ENCODE measurements around the gene PGM5. TPM values are rescaled to one million over a fixed set of nuclear protein-coding genes. Genes with fewer than 3 reads are reported as not detected.

The PGM5 gene
- total and polyA plus RNA-seq, 8 donors, result 12.7 to 61.3 (median 52.0) TPM

DNA sequence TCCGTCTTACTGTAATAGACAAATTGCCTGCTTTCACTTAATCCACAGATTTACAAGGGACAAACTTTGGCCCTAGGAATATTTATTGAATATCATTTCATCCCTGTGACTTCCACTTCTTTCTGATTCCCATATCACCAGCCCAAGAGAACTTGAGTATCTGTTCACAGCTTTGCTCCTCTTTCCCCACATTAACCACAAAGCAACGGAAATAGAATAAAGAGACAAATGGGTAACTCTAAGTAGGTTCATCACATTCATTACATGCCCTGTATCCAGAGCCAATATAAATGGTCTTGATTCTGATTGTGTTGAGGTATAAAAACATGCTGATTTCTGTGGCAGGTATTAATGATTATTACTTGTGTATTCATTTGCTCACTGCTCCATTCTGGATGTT, 142.4 kb downstream of the PGM5 start:
- no peaks in the 10 kb centered on the region for H3K9me3 ChIP-seq
- TF ChIP-seq, protein P1, sequence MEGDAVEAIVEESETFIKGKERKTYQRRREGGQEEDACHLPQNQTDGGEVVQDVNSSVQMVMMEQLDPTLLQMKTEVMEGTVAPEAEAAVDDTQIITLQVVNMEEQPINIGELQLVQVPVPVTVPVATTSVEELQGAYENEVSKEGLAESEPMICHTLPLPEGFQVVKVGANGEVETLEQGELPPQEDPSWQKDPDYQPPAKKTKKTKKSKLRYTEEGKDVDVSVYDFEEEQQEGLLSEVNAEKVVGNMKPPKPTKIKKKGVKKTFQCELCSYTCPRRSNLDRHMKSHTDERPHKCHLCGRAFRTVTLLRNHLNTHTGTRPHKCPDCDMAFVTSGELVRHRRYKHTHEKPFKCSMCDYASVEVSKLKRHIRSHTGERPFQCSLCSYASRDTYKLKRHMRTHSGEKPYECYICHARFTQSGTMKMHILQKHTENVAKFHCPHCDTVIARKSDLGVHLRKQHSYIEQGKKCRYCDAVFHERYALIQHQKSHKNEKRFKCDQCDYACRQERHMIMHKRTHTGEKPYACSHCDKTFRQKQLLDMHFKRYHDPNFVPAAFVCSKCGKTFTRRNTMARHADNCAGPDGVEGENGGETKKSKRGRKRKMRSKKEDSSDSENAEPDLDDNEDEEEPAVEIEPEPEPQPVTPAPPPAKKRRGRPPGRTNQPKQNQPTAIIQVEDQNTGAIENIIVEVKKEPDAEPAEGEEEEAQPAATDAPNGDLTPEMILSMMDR (IDR thresholded peaks at IDR 0.05), result no peak
- H3K4me3 ChIP-seq, result no peak overlapping the region
- H3K36me3 ChIP-seq, result no peaks in the 10 kb centered on the region
- no peaks in the 10 kb centered on the region for H3K4me1 ChIP-seq
- ATAC-seq (no peak), DNase-seq (no peak)
- H3K27me3 ChIP-seq, result no peaks in the 10 kb centered on the region
- intact Hi-C loops (cut with DNase I), result no loop called here
- H3K27ac ChIP-seq, result no peak overlapping the region

DNA sequence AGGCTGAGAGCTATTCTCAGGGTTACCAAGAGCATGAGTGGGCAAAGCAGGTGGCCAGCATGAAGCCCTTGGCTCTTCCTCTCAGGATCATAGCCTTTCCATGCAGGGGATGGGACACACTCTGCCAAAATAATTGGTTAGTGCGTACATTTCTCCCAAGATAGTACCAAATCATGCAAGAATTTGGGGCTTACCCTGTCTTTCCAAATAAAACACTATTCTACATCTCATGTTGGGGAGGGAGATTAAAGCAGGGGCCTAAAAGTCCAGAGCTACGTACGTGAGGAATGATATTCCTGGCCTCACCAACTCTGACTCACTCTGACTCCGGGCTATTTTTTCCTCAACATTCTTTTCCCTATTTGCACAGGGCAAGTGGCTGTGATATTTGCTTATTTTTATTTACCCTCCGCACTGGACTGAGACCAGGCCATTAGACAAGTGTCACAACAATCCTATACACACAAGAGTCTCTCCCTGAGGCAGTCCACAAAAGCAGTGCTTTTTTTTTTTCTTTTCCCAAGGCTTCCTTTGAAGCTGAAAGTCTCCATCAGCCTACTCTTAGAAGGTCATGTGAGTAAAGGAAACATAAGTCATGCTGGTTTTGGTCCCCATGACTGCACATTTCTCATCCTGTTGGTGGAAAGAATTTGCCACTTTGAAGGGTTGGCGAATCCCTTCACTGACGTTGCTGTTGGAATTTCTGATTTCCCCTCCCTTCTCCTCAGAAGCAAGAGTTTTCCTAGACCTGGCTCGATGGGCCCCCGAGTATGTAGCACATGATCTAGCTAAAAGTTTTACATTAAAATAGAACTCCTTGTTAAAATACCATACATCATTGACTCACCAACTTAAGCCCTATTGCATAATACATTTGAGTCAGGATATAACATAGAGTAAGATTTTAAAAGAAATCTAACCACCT, 144.3 kb downstream of the PGM5 start:
- Histone ChIP-seq H3K27me3 (no peaks in the 10 kb centered on the region), H3K4me3 (no peak overlapping the region), H3K36me3 (no peaks in the 10 kb centered on the region), H3K9me3 (no peaks in the 10 kb centered on the region), H3K27ac (peak overlapping the region in 1 of 2 donors; percentile 57), H3K4me1 (peaks cover 0 to 2% of the 10 kb centered on the region in 2 donors)
- no peak for DNase-seq
- ATAC-seq, result peak; percentile 91
- intact Hi-C loops (cut with DNase I), result no loop called here
- TF ChIP-seq, protein P1 (IDR thresholded peaks at IDR 0.05), result no peak

DNA sequence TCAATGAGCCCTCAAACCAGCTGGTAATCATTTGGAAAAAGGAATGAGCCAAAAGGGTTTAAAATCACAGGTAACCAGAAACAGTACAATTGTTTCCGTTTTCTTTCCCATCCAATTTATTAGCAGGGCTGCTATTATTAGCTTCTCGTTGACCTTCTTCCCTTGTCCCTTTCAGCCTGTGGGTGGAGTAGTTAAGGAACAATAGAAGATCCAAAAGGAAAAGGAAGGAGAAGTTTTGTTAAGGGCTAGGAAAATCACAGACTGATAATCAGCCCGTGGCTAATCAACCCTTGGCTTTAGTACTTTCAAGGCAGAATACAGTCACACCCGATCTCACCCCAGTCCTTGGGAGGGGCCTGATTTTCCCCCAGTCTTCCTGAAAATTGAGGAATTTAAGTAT, 145.9 kb downstream of the PGM5 start:
- ATAC-seq, result no peak
- no peak overlapping the region for H3K27ac ChIP-seq
- H3K4me3 ChIP-seq, result no peak overlapping the region
- no peaks in the 10 kb centered on the region for H3K9me3 ChIP-seq
- TF ChIP-seq, protein P1 (IDR thresholded peaks at IDR 0.05), result no peak
- no peaks in the 10 kb centered on the region for H3K27me3 ChIP-seq
- intact Hi-C loops (cut with DNase I), result no loop called here
- no peak for DNase-seq
- H3K4me1 ChIP-seq, result peaks cover 0 to 18% of the 10 kb centered on the region in 2 donors
- no peaks in the 10 kb centered on the region for H3K36me3 ChIP-seq

DNA sequence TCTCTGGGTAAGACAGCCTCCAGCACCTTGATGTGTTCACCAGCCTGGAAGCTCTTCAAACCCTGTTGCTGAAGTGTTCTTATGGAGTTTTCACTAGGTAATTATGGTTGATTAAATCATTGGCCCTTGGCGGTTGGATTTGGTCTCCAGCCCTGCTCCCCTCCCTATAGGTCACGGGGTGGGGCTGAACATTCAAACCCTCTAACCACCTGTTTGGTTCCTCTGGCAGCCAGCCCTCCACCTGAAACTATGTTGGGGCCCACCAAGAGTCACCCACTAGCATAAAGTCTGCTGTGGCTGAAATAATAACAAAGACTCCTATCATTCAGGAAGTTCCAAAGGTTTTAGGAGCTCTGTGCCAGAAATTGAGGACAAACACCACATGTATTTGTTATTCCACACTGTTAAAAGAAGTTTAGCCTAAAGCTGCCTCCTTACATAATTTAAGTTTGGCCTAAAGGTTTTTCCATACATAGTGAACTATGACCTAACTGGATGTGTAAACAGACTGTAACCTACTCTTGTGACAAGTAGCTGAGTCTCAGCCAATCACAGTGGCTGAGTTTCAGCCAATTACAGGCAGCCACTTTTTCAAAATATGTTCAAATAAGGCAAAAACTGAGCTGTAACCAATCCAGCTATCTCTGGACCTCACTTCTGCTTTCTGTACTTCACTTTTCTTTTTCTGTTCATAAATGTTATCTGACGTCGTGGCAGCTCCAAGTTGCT, 149.4 kb downstream of the PGM5 start:
- ATAC-seq (peak; percentile 45), DNase-seq (peak in 1 of 4 donors; percentile 66)
- Histone ChIP-seq H3K36me3 (no peaks in the 10 kb centered on the region), H3K4me3 (no peak overlapping the region), H3K4me1 (peaks cover 0 to 19% of the 10 kb centered on the region in 2 donors), H3K9me3 (no peaks in the 10 kb centered on the region), H3K27ac (peak overlapping the region; percentile 24 to 78), H3K27me3 (no peaks in the 10 kb centered on the region)
- TF ChIP-seq, protein P1 (IDR thresholded peaks at IDR 0.05), result no peak
- intact Hi-C loops (cut with DNase I), result loop anchor here in 1 of 2 donors (5.0 kb wide), 1 partner anchor 49 kb away; no protein-coding TSS in a partner anchor

DNA sequence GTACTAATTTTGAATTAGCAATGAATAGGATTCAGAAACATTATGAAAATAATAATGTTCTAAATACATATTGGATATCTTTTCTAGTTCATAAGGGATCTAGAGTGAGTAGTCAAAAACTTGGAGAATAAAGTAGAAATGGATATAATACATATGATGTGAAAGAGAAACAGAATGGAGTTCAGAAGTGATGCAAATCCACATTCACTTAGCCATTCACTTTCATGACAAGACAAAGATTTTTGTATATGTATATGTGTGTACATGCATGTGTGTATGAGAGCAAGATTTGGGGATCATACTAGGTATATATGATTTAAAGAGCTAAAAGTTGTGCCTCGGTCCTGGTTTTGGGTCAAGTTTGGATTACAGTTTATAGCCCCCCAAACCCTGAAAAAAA, 150.1 kb downstream of the PGM5 start:
- H3K36me3 ChIP-seq, result no peaks in the 10 kb centered on the region
- ATAC-seq (no peak), DNase-seq (no peak)
- no peaks in the 10 kb centered on the region for H3K9me3 ChIP-seq
- peak overlapping the region in 1 of 2 donors; percentile 78 for H3K27ac ChIP-seq
- no peaks in the 10 kb centered on the region for H3K27me3 ChIP-seq
- intact Hi-C loops (cut with DNase I), result loop anchor here in 1 of 2 donors (5.0 kb wide), 1 partner anchor 49 kb away; no protein-coding TSS in a partner anchor
- TF ChIP-seq, protein P1 (IDR thresholded peaks at IDR 0.05), result no peak
- peaks cover 0 to 19% of the 10 kb centered on the region in 2 donors for H3K4me1 ChIP-seq
- H3K4me3 ChIP-seq, result no peak overlapping the region

Measured in left lung (tissue), 10 donors.